Activated CD8-positive, alpha-beta T cell treated with anti-CD3 and anti-CD28 coated beads for 36 hours (primary cell): ENCODE measurements around the gene SFTPB. TPM values are rescaled to one million over a fixed set of nuclear protein-coding genes. Genes with fewer than 3 reads are reported as not detected.

Experiments
- ATAC-seq: fragments of 200-7000 bp; cut with Tn5 transposase; one replicate; pipeline ENCODE4 v1.10.0; 2021; ENCODE audit warnings: mild to moderate bottlenecking, moderate library complexity
- CTCF ChIA-PET: fragments of 350-600 bp; sonication (Branson Sonifier 250); formaldehyde crosslinking; loops from one replicate; lab custom pipeline; 2021; ENCODE audit warnings: antibody characterized with exemption; lab: Charles Lee
- POLR2A ChIA-PET: fragments of 350-600 bp; sonication (Branson Sonifier 250); formaldehyde crosslinking; loops from one replicate; lab custom pipeline; 2021; ENCODE audit warnings: antibody characterized with exemption; lab: Charles Lee
- DNase-seq: peaks from one replicate; pipeline ENCODE4 v3.0.0-alpha.2; 2020
- H3K27ac Mint-ChIP-seq: one replicate; pipeline ENCODE4 v1.8.0; 2021; ENCODE audit warnings: mild to moderate bottlenecking, mixed read lengths
- H3K27me3 Mint-ChIP-seq: one replicate; pipeline ENCODE4 v1.8.0; 2021; ENCODE audit warnings: mixed read lengths
- H3K36me3 Mint-ChIP-seq: one replicate; pipeline ENCODE4 v1.8.0; 2021; ENCODE audit warnings: low read depth, mixed read lengths
- H3K4me1 Mint-ChIP-seq: one replicate; pipeline ENCODE4 v1.8.0; 2021; ENCODE audit warnings: low read depth, mixed read lengths
- H3K4me3 Mint-ChIP-seq: one replicate; pipeline ENCODE4 v1.8.0; 2021; ENCODE audit warnings: mild to moderate bottlenecking, moderate library complexity, mixed read lengths
- H3K9me3 Mint-ChIP-seq: one replicate; pipeline ENCODE4 v1.8.0; 2021; ENCODE audit warnings: mixed read lengths
- CTCF ChIP-seq: fragments of 200-600 bp; IDR thresholded peaks from one replicate; pipeline ENCODE4 v1.8.0; 2022; ENCODE audit warnings: antibody characterized with exemption, mild to moderate bottlenecking
- intact Hi-C: fragments of 100-400 bp; cut with micrococcal nuclease; formaldehyde crosslinking; loops from one replicate; pipeline ENCODE4 v1.10.0; 2022
- total RNA-seq, 2 experiments: library from RNA; stranded (reverse); gene quantifications; one replicate each; pipeline ENCODE4 v1.2.3, GENCODE V29; 2021

The SFTPB gene
- total RNA-seq, 2 experiments from 2014 or later, result not detected

GRCh38 chr2:85665264-85665937 is 2.6 kb downstream of the SFTPB start:
- H3K27me3 Mint-ChIP-seq, result no peaks in the 10 kb centered on the region
- ChIA-PET POLR2A (no interaction called here), CTCF (interaction anchor here (1.2 kb wide), 1 partner anchor 28 kb away, joined by 4 read pairs; no protein-coding TSS in a partner anchor)
- no peaks in the 10 kb centered on the region for H3K4me1 Mint-ChIP-seq
- no peak for TF ChIP-seq CTCF
- no peak for ATAC-seq
- intact Hi-C loops, result no loop called here
- no peaks in the 10 kb centered on the region for H3K36me3 Mint-ChIP-seq
- no peak for DNase-seq
- no peak overlapping the region for H3K27ac Mint-ChIP-seq
- H3K4me3 Mint-ChIP-seq, result no peak overlapping the region
- no peaks in the 10 kb centered on the region for H3K9me3 Mint-ChIP-seq

- DNase-seq, result no peak
- Mint-ChIP-seq H3K27me3 (no peaks in the 10 kb centered on the region), H3K4me3 (no peak overlapping the region), H3K36me3 (peaks cover 5% of the 10 kb centered on the region), H3K27ac (no peak overlapping the region), H3K9me3 (no peaks in the 10 kb centered on the region), H3K4me1 (no peaks in the 10 kb centered on the region)
- no peak for ATAC-seq
- no peak for TF ChIP-seq CTCF
- intact Hi-C loops, result no loop called here
- CTCF ChIA-PET, result interaction anchor here (0.9 to 1.2 kb wide), 3 partner anchors 27 to 65 kb away, joined by 3 to 4 read pairs (median 3); no protein-coding TSS in a partner anchor
- POLR2A ChIA-PET, result interaction anchor here (0.9 to 1.0 kb wide), 4 partner anchors 8 to 58 kb away, joined by 3 to 4 read pairs (median 3); no protein-coding TSS in a partner anchor
These were observed 4.1 kb downstream of the SFTPB start for GRCh38 chr2:85663594-85664565.

- Mint-ChIP-seq H3K27ac (no peak overlapping the region), H3K4me3 (no peak overlapping the region), H3K4me1 (no peaks in the 10 kb centered on the region), H3K9me3 (no peaks in the 10 kb centered on the region), H3K27me3 (no peaks in the 10 kb centered on the region), H3K36me3 (peaks cover 7% of the 10 kb centered on the region)
- intact Hi-C loops, result no loop called here
- no peak for ATAC-seq
- POLR2A ChIA-PET, result no interaction called here
- CTCF ChIA-PET, result interaction anchor here (0.9 kb wide), 1 partner anchor 43 kb away, joined by 3 read pairs; no protein-coding TSS in a partner anchor
- no peak for TF ChIP-seq CTCF
- no peak for DNase-seq
These were observed 5.0 kb downstream of the SFTPB start for GRCh38 chr2:85662899-85663593.

GRCh38 chr2:85661139-85661858 is 6.7 kb downstream of the SFTPB start:
- no peaks in the 10 kb centered on the region for H3K4me1 Mint-ChIP-seq
- H3K36me3 Mint-ChIP-seq, result peaks cover 7% of the 10 kb centered on the region
- no peak overlapping the region for H3K4me3 Mint-ChIP-seq
- intact Hi-C loops, result no loop called here
- DNase-seq (no peak), ATAC-seq (no peak)
- POLR2A ChIA-PET, result no interaction called here
- CTCF ChIA-PET, result interaction anchor here (1.1 to 6.7 kb wide), 3 partner anchors 12 to 45 kb away, joined by 3 to 39 read pairs (median 3); no protein-coding TSS in a partner anchor
- H3K27me3 Mint-ChIP-seq, result no peaks in the 10 kb centered on the region
- H3K27ac Mint-ChIP-seq, result no peak overlapping the region
- no peaks in the 10 kb centered on the region for H3K9me3 Mint-ChIP-seq
- TF ChIP-seq CTCF, result no peak
